GM10266 (cell line): ENCODE data around the gene KIRREL3.

Source experiments
- DNase-seq: peaks from one replicate; pipeline ENCODE4 v3.0.0; 2012; ENCODE audit errors: extremely low spot score
- CTCF ChIP-seq: IDR thresholded peaks from 2 replicates; pipeline ENCODE4 v1.5.1; 2012; ENCODE audit warnings: mild to moderate bottlenecking, low read depth; ENCODE audit not compliant: control insufficient read depth, insufficient read depth; ENCODE audit errors: missing control alignments

The KIRREL3 gene

GRCh38 chr11:126738295-126739031 is 262.1 kb downstream of the KIRREL3 start:
- no peak for DNase-seq
- no peak for TF ChIP-seq CTCF

GRCh38 chr11:126736682-126737572 is 263.6 kb downstream of the KIRREL3 start:
- no peak for DNase-seq
- no peak for TF ChIP-seq CTCF

GRCh38 chr11:126734752-126735151 is 265.8 kb downstream of the KIRREL3 start:
- no peak for TF ChIP-seq CTCF
- DNase-seq = no peak

- no peak for DNase-seq
These were observed 266.9 kb downstream of the KIRREL3 start for GRCh38 chr11:126733685-126734084.

GRCh38 chr11:126732981-126733380 is 267.6 kb downstream of the KIRREL3 start:
- no peak for TF ChIP-seq CTCF

More at GRCh38 chr11:126733685-126734084, 266.9 kb downstream of the KIRREL3 start:
- TF ChIP-seq CTCF = no peak

GRCh38 chr11:126731576-126732142 is 268.9 kb downstream of the KIRREL3 start:
- TF ChIP-seq CTCF = no peak
- DNase-seq = no peak

More at GRCh38 chr11:126732981-126733380, 267.6 kb downstream of the KIRREL3 start:
- DNase-seq = peak; percentile 44
